Measurements from ENCODE around the gene TPR. TPM values are rescaled to one million over a fixed set of nuclear protein-coding genes. Genes with fewer than 3 reads are reported as not detected.

TPR gene
- total and polyA plus RNA-seq, 8 donors: 11.8 to 45.5 (median 29.5) TPM

GRCh38 chr1:186292875-186293274, 82.2 kb downstream of the TPR start:
- Histone ChIP-seq H3K4me1 (no peaks in the 10 kb centered on the region), H3K27me3 (no peaks in the 10 kb centered on the region), H3K4me3 (no peak overlapping the region), H3K36me3 (no peaks in the 10 kb centered on the region), H3K27ac (no peak overlapping the region), H3K9me3 (no peaks in the 10 kb centered on the region)
- no peak for ATAC-seq
- 52 to 67% methylated on average over 1 of the region's 1 CpG for WGBS, 2 donors
- intact Hi-C loops (cut with DNase I): no loop called here
- TF ChIP-seq CTCF (IDR thresholded peaks at IDR 0.05): no peak
- no peak for FAIRE-seq
- no peak for DNase-seq

GRCh38 chr1:186291271-186291670, 83.8 kb downstream of the TPR start:
- TF ChIP-seq CTCF (IDR thresholded peaks at IDR 0.05): no peak
- Histone ChIP-seq H3K27me3 (no peaks in the 10 kb centered on the region), H3K9me3 (no peaks in the 10 kb centered on the region), H3K4me3 (no peak overlapping the region), H3K27ac (no peak overlapping the region), H3K36me3 (no peaks in the 10 kb centered on the region), H3K4me1 (no peaks in the 10 kb centered on the region)
- ATAC-seq (no peak), FAIRE-seq (no peak), DNase-seq (no peak)
- intact Hi-C loops (cut with DNase I): no loop called here
- WGBS, 2 donors: 40 to 52% methylated on average over 2 of the region's 2 CpGs

GRCh38 chr1:186289943-186290545, 85.0 kb downstream of the TPR start:
- intact Hi-C loops (cut with DNase I): no loop called here
- no peak for ATAC-seq
- Histone ChIP-seq H3K9me3 (no peaks in the 10 kb centered on the region), H3K27me3 (no peaks in the 10 kb centered on the region), H3K27ac (no peak overlapping the region), H3K4me3 (no peak overlapping the region), H3K36me3 (no peaks in the 10 kb centered on the region), H3K4me1 (no peaks in the 10 kb centered on the region)
- WGBS, 2 donors: 79 to 82% methylated on average over 4 of the region's 4 CpGs
- no peak for DNase-seq
- no peak for TF ChIP-seq CTCF (IDR thresholded peaks at IDR 0.05)
- FAIRE-seq: no peak

- no peaks in the 10 kb centered on the region for H3K4me1 ChIP-seq
- FAIRE-seq (no peak), DNase-seq (no peak), ATAC-seq (no peak)
- no peaks in the 10 kb centered on the region for H3K27me3 ChIP-seq
- intact Hi-C loops (cut with DNase I): no loop called here
- H3K9me3 ChIP-seq: no peaks in the 10 kb centered on the region
- no peak overlapping the region for H3K4me3 ChIP-seq
- TF ChIP-seq CTCF (IDR thresholded peaks at IDR 0.05): no peak
- 86 to 89% methylated on average over 7 of the region's 7 CpGs for WGBS, 2 donors
- no peak overlapping the region for H3K27ac ChIP-seq
- no peaks in the 10 kb centered on the region for H3K36me3 ChIP-seq
Measured at GRCh38 chr1:186286615-186287315, 88.3 kb downstream of the TPR start.

GRCh38 chr1:186283374-186283773, 91.7 kb downstream of the TPR start:
- no peaks in the 10 kb centered on the region for H3K27me3 ChIP-seq
- intact Hi-C loops (cut with DNase I): no loop called here
- no peaks in the 10 kb centered on the region for H3K4me1 ChIP-seq
- H3K9me3 ChIP-seq: no peaks in the 10 kb centered on the region
- WGBS, 2 donors: 44 to 49% methylated on average over 3 of the region's 3 CpGs
- ATAC-seq (no peak), FAIRE-seq (no peak), DNase-seq (no peak)
- no peak for TF ChIP-seq CTCF (IDR thresholded peaks at IDR 0.05)
- H3K4me3 ChIP-seq: no peak overlapping the region
- no peaks in the 10 kb centered on the region for H3K36me3 ChIP-seq
- no peak overlapping the region for H3K27ac ChIP-seq

All from pancreas (tissue), 10 donors.